T-cell (primary cell): ENCODE data around the gene TCEAL4. TPM values are rescaled to one million over a fixed set of nuclear protein-coding genes. Genes with fewer than 3 reads are reported as not detected.

Source experiments
- ATAC-seq, 4 experiments: fragments of 200-7000 bp in 3 of 4; fragments of 150-1000 bp in 1 of 4; cut with Tn5 transposase; replicated peaks in 1 of 4; 1 replicate in 3 of 4; 2 replicates in 1 of 4; pipeline ENCODE4 v1.10.0; 2021; ENCODE audit warnings: moderate library complexity in 3 of 4, mild to moderate bottlenecking in 2 of 4, moderate number of reproducible peaks in 1 of 4
- CTCF ChIA-PET, 2 donors: fragments of 300-600 bp; sonication (Branson Sonifier 250); formaldehyde crosslinking; loops; one replicate each; lab custom pipeline; 2022; ENCODE audit warnings: antibody characterized with exemption in 2 of 2; lab: Charles Lee
- POLR2A ChIA-PET, 2 donors: fragments of 300-600 bp; sonication (Branson Sonifier 250); formaldehyde crosslinking; loops; one replicate each; lab custom pipeline; 2022; ENCODE audit warnings: antibody characterized with exemption in 2 of 2; lab: Charles Lee
- DNase-seq, 35 experiments: peaks; one replicate each; pipeline versions ENCODE4 v3.0.0 to v3.0.0-alpha.2; 2013 to 2023
- H3K27ac ChIP-seq: one replicate; pipeline ENCODE4 v1.5.1; 2013; ENCODE audit warnings: low read length
- H3K27me3 ChIP-seq, 2 experiments: replicated peaks in 1 of 2; 1 replicate in 1 of 2; 2 replicates in 1 of 2; pipeline versions ENCODE4 v1.6.1 to v1.7.0; 2013; ENCODE audit warnings: low read length in 1 of 2, mixed read lengths in 1 of 2; ENCODE audit not compliant: control insufficient read depth in 2 of 2, insufficient read depth in 2 of 2; ENCODE audit errors: extremely low read depth in 1 of 2
- H3K36me3 ChIP-seq, 2 donors: 1 replicate in 1 of 2; 2 replicates in 1 of 2; pipeline versions ENCODE4 v1.6.1 to v1.7.0; 2013; ENCODE audit warnings: low read length in 1 of 2; ENCODE audit not compliant: control insufficient read depth in 2 of 2, insufficient read depth in 1 of 2; ENCODE audit errors: extremely low read depth in 1 of 2
- H3K4me1 ChIP-seq, 2 experiments: 1 replicate in 1 of 2; 2 replicates in 1 of 2; pipeline versions ENCODE4 v1.6.1 to v1.7.0; 2013; ENCODE audit warnings: low read length in 2 of 2, mixed read lengths in 1 of 2; ENCODE audit not compliant: insufficient read depth in 2 of 2, control insufficient read depth in 1 of 2; ENCODE audit errors: extremely low read depth in 1 of 2
- H3K4me3 ChIP-seq, 2 donors: 1 replicate in 1 of 2; 2 replicates in 1 of 2; pipeline versions ENCODE4 v1.5.1 to v1.7.0; 2013; ENCODE audit warnings: mild to moderate bottlenecking in 2 of 2, low read length in 1 of 2, moderate library complexity in 1 of 2; ENCODE audit not compliant: control insufficient read depth in 1 of 2; ENCODE audit errors: extremely low read depth in 1 of 2
- H3K9me3 ChIP-seq: 2 replicates; pipeline ENCODE4 v1.7.0; 2013
- H3K27ac Mint-ChIP-seq, 2 donors: one replicate each; pipeline ENCODE4 v1.8.0; 2020 to 2021; ENCODE audit warnings: mild to moderate bottlenecking in 2 of 2, mixed read lengths in 2 of 2
- H3K27me3 Mint-ChIP-seq, 2 donors: one replicate each; pipeline ENCODE4 v1.8.0; 2021 to 2022; ENCODE audit warnings: mixed read lengths in 2 of 2
- H3K36me3 Mint-ChIP-seq: one replicate; pipeline ENCODE4 v1.8.0; 2021; ENCODE audit warnings: mixed read lengths
- H3K4me1 Mint-ChIP-seq, 3 donors: one replicate each; pipeline ENCODE4 v1.8.0; 2020 to 2022; ENCODE audit warnings: mixed read lengths in 3 of 3, mild to moderate bottlenecking in 1 of 3
- H3K4me3 Mint-ChIP-seq, 3 donors: one replicate each; pipeline ENCODE4 v1.8.0; 2020 to 2022; ENCODE audit warnings: mild to moderate bottlenecking in 3 of 3, mixed read lengths in 3 of 3, moderate library complexity in 3 of 3
- H3K9me3 Mint-ChIP-seq, 3 donors: one replicate each; pipeline ENCODE4 v1.8.0; 2020 to 2022; ENCODE audit warnings: mixed read lengths in 3 of 3
- WGBS: methylation state at CpG from one replicate; pipeline ENCODE4 v1.1.5; 2013; ENCODE audit warnings: missing lambda C conversion rate; ENCODE audit not compliant: insufficient coverage; 5-methylcytosine and 5-hydroxymethylcytosine counted together
- total RNA-seq, 35 experiments: library from RNA in 6 of 35; stranded (reverse) in 6 of 35; fragments of 120-200 nt in 1 of 35; gene quantifications; one replicate each; pipeline versions ENCODE4 v1.2.1 to v1.2.4 and lab custom pipeline; 2013 to 2026

The TCEAL4 gene
- total RNA-seq, 5 donors from 2014 or later (not counting 1 experiment from before 2014, with no cell fraction given) = 9.4 to 12.4 (median 9.4) TPM

- CTCF ChIA-PET = interaction anchor here in 1 of 2 donors (0.6 kb wide), 1 partner anchor 978 kb away, joined by 4 read pairs; the partner anchor contains the start of gene GPRASP1
- H3K9me3 ChIP-seq = no peaks in the 10 kb centered on the region
- peak in 16 of 35 experiments; percentile 0 to 23 (median 8) for DNase-seq
- Mint-ChIP-seq H3K27ac (peak overlapping the region; percentile 67 to 77), H3K36me3 (no peaks in the 10 kb centered on the region), H3K9me3 (no peaks in the 10 kb centered on the region), H3K4me1 (peaks cover 10 to 18% (median 15%) of the 10 kb centered on the region in 3 donors), H3K27me3 (peaks cover 0 to 6% of the 10 kb centered on the region in 2 donors), H3K4me3 (peak overlapping the region; percentile 83 to 89 (median 84))
- POLR2A ChIA-PET = interaction anchor here (0.5 to 0.7 kb wide), 3 partner anchors 42 to 58 kb away, joined by 3 to 5 read pairs (median 3); no protein-coding TSS in a partner anchor
- no peaks in the 10 kb centered on the region for H3K36me3 ChIP-seq
- H3K4me1 ChIP-seq = peaks cover 2 to 9% of the 10 kb centered on the region in 2 experiments
- peak overlapping the region; percentile 78 to 82 for H3K4me3 ChIP-seq
- WGBS = 1% methylated on average over 14 of the region's 49 CpGs
- H3K27me3 ChIP-seq = no peaks in the 10 kb centered on the region
- peak; percentile 35 to 60 (median 53) for ATAC-seq
- H3K27ac ChIP-seq = peak overlapping the region; percentile 69
Observed at GRCh38 chrX:103629318-103630170, 44.2 kb downstream of the TCEAL4 start.

DNA sequence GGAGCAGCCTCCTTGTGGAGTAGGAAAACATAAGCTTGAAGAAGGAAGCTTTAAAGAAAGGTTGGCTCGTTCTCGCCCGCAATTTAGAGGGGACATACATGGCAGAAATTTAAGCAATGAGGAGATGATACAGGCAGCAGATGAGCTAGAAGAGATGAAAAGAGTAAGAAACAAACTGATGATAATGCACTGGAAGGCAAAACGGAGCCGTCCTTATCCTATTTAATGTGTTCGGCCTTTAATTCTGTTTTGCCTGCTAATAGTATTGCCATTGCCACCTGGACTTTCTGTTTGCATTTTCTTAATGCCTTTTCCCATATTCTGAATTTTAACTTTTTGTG, 44.8 kb downstream of the TCEAL4 start:
- H3K4me1 ChIP-seq = peaks cover 2 to 9% of the 10 kb centered on the region in 2 experiments
- WGBS = no CpG with 5 or more reads among the region's 6 CpGs
- H3K36me3 ChIP-seq = no peaks in the 10 kb centered on the region
- ATAC-seq (no peak), DNase-seq (no peak)
- H3K36me3 Mint-ChIP-seq = no peaks in the 10 kb centered on the region
- peak overlapping the region in 1 of 2 donors; percentile 77 for H3K27ac Mint-ChIP-seq
- H3K4me3 Mint-ChIP-seq = peak overlapping the region; percentile 83 to 89 (median 84)
- POLR2A ChIA-PET = no interaction called here
- peaks cover 0 to 6% of the 10 kb centered on the region in 2 donors for H3K27me3 Mint-ChIP-seq
- peaks cover 10 to 18% (median 15%) of the 10 kb centered on the region in 3 donors for H3K4me1 Mint-ChIP-seq
- no peaks in the 10 kb centered on the region for H3K9me3 ChIP-seq
- CTCF ChIA-PET = no interaction called here
- H3K9me3 Mint-ChIP-seq = no peaks in the 10 kb centered on the region
- peak overlapping the region; percentile 78 to 82 for H3K4me3 ChIP-seq
- H3K27me3 ChIP-seq = no peaks in the 10 kb centered on the region
- H3K27ac ChIP-seq = no peak overlapping the region

- Histone ChIP-seq H3K4me1 (peaks cover 2 to 9% of the 10 kb centered on the region in 2 experiments), H3K36me3 (no peaks in the 10 kb centered on the region), H3K27me3 (no peaks in the 10 kb centered on the region), H3K4me3 (no peak overlapping the region), H3K9me3 (no peaks in the 10 kb centered on the region), H3K27ac (no peak overlapping the region)
- 100% methylated on average over 2 of the region's 5 CpGs for WGBS
- peaks cover 10 to 18% (median 15%) of the 10 kb centered on the region in 3 donors for H3K4me1 Mint-ChIP-seq
- ChIA-PET CTCF (no interaction called here), POLR2A (no interaction called here)
- H3K27ac Mint-ChIP-seq = no peak overlapping the region
- H3K36me3 Mint-ChIP-seq = no peaks in the 10 kb centered on the region
- peaks cover 0 to 6% of the 10 kb centered on the region in 2 donors for H3K27me3 Mint-ChIP-seq
- ATAC-seq = no peak
- H3K9me3 Mint-ChIP-seq = no peaks in the 10 kb centered on the region
- DNase-seq = no peak
- H3K4me3 Mint-ChIP-seq = no peak overlapping the region
Observed at GRCh38 chrX:103631145-103631544, 45.8 kb downstream of the TCEAL4 start.

DNA sequence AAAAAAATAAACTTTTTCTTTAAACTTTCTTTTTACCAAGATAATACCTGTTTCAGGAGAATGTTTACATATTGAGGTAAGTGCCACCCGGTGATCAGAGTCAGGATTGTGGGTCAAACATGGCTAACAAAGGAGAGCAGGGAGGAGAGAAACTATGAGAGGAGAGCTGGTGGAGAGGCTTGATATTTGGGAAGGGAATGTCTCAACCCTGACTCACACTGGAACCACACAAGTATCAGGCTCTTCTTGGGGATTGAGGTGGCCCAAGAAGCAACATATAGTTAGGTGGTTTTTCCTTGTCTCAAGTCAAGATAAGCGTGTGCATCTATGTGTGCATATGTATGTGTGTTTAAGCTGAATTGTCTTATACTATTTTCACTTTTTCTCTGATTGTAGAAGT, 50.1 kb downstream of the TCEAL4 start:
- CTCF ChIA-PET = no interaction called here
- DNase-seq (no peak), ATAC-seq (no peak)
- peaks cover 0 to 3% of the 10 kb centered on the region in 2 donors for H3K27me3 Mint-ChIP-seq
- no CpG with 5 or more reads among the region's 2 CpGs for WGBS
- H3K27ac Mint-ChIP-seq = no peak overlapping the region
- H3K9me3 Mint-ChIP-seq = no peaks in the 10 kb centered on the region
- no peaks in the 10 kb centered on the region for H3K27me3 ChIP-seq
- H3K4me3 ChIP-seq = no peak overlapping the region
- H3K27ac ChIP-seq = no peak overlapping the region
- H3K36me3 ChIP-seq = no peaks in the 10 kb centered on the region
- H3K4me1 ChIP-seq = no peaks in the 10 kb centered on the region
- POLR2A ChIA-PET = no interaction called here
- H3K4me1 Mint-ChIP-seq = no peaks in the 10 kb centered on the region
- no peak overlapping the region for H3K4me3 Mint-ChIP-seq
- no peaks in the 10 kb centered on the region for H3K9me3 ChIP-seq
- no peaks in the 10 kb centered on the region for H3K36me3 Mint-ChIP-seq

Other genes starting within 250 kb of the TCEAL4 start
- 1 to 10 TPM in 3 of 5 donors, under 1 TPM in 1, not detected in 1; 0.65 to 1.7 (median 1.3) TPM for gene TCEAL9, start 229.0 kb upstream of the TCEAL4 start, total RNA-seq
- gene BEX3, start 209.0 kb upstream of the TCEAL4 start, total RNA-seq = 10 to 100 TPM; 17.7 to 41.5 (median 27.7) TPM
- gene RAB40A, start 66.0 kb upstream of the TCEAL4 start, total RNA-seq = under 1 TPM in 3 of 5 donors, not detected in 2; 0.07 to 0.18 (median 0.16) TPM
- gene TCEAL3, start 22.4 kb downstream of the TCEAL4 start, total RNA-seq = 1 to 10 TPM; 4.3 to 6.8 (median 5.8) TPM
- 10 to 100 TPM in 1 of 5 donors, 1 to 10 TPM in 4; 5.0 to 10.0 (median 7.7) TPM for gene TCEAL1, start 43.5 kb downstream of the TCEAL4 start, total RNA-seq
- gene MORF4L2, start 101.2 kb downstream of the TCEAL4 start, total RNA-seq = 100 to 1,000 TPM in 2 of 5 donors, 10 to 100 TPM in 3; 72.4 to 152 (median 86.9) TPM
- not detected for gene TMEM31, start 125.4 kb downstream of the TCEAL4 start, total RNA-seq
- gene PLP1, start 191.3 kb downstream of the TCEAL4 start, total RNA-seq = not detected
- under 1 TPM; 0.15 to 0.41 (median 0.20) TPM for gene RAB9B, start 246.7 kb downstream of the TCEAL4 start, total RNA-seq